ENCODE results near the gene CDC42BPB.

GRCh38 chr14:103097244-103097993 is 40.1 kb upstream of the CDC42BPB start:
- no peak for TF ChIP-seq ELK4 (IDR thresholded peaks at IDR 0.05; ENCODE audit: borderline replicate concordance, low read depth, low read length)
- no peak for TF ChIP-seq PRDM10 (tag by site-specific recombination; IDR thresholded peaks at IDR 0.05)
- TF ChIP-seq CTCF (tag by site-specific recombination; IDR thresholded peaks at IDR 0.05): no peak
- TF ChIP-seq PATZ1 (tag by site-specific recombination; IDR thresholded peaks at IDR 0.05): no peak
- no peak for TF ChIP-seq BCL11A (tag by site-specific recombination; IDR thresholded peaks at IDR 0.05; ENCODE audit: low read depth)
- no peak for TF ChIP-seq ZFHX2 (tag by site-specific recombination; conservative IDR thresholded peaks at IDR 0.05)
- TF ChIP-seq REST (tag by site-specific recombination; IDR thresholded peaks at IDR 0.05): no peak
- TF ChIP-seq ZNF776 (tag by site-specific recombination; IDR thresholded peaks at IDR 0.05; ENCODE audit: borderline replicate concordance): no peak
- no peak for TF ChIP-seq ZNF239 (tag by site-specific recombination; IDR thresholded peaks at IDR 0.05)
- no peak for TF ChIP-seq ZBTB7A (tag by site-specific recombination; IDR thresholded peaks at IDR 0.05; ENCODE audit: low read depth)
- no peak for TF ChIP-seq ZNF48 (tag by site-specific recombination; IDR thresholded peaks at IDR 0.05)
